IMR-90 (cell line): ENCODE results near the gene XPC. TPM values are rescaled to one million over a fixed set of nuclear protein-coding genes. Genes with fewer than 3 reads are reported as not detected.

Source experiments
- ATAC-seq: fragments of 200-7000 bp; cut with Tn5 transposase; 2 replicates; pipeline ENCODE4 v1.9.1; 2020; ENCODE audit warnings: low read depth, mild to moderate bottlenecking, moderate library complexity
- BruUV-seq: library from RNA; stranded (reverse); fragments of 400-500 nt; replicated peaks from 2 replicates; lab custom pipeline; 2021; lab: Mats Ljungman, UMichigan
- CTCF ChIA-PET: fragments of 300-600 bp; formaldehyde crosslinking; extraction: SDS; loops from one replicate; lab custom pipeline; 2021; ENCODE audit warnings: antibody characterized with exemption; lab: Yijun Ruan, JAX
- POLR2A ChIA-PET: fragments of 300-600 bp; sonication (Branson Sonifier 250); formaldehyde crosslinking; loops from one replicate; lab custom pipeline; 2022; ENCODE audit warnings: antibody characterized with exemption; ENCODE audit not compliant: unreplicated experiment; lab: Charles Lee
- DNase-seq: peaks from one replicate; pipeline ENCODE4 v3.0.0; 2013
- H2AFZ ChIP-seq: replicated peaks from 2 replicates; pipeline ENCODE3; 2013; ENCODE audit warnings: low read length, mild to moderate bottlenecking; ENCODE audit not compliant: poor library complexity
- H2AK5ac ChIP-seq: 2 replicates; pipeline ENCODE4 v1.6.1; 2013; ENCODE audit warnings: low read depth, low read length, inconsistent platforms
- H2AK9ac ChIP-seq: replicated peaks from 2 replicates; pipeline ENCODE3; 2013; ENCODE audit warnings: mild to moderate bottlenecking, low read depth, low read length, moderate library complexity; ENCODE audit not compliant: poor library complexity
- H2BK120ac ChIP-seq: 2 replicates; pipeline ENCODE4 v1.6.1; 2013; ENCODE audit warnings: low read depth, low read length, inconsistent platforms
- H2BK15ac ChIP-seq: 3 replicates; pipeline ENCODE4 v1.6.1; 2013; ENCODE audit warnings: low read depth, low read length, inconsistent platforms
- H2BK20ac ChIP-seq: 2 replicates; pipeline ENCODE4 v1.6.1; 2013; ENCODE audit warnings: low read depth, mild to moderate bottlenecking, inconsistent platforms, low read length, moderate library complexity
- H2BK5ac ChIP-seq: 2 replicates; pipeline ENCODE4 v1.6.1; 2013; ENCODE audit warnings: mild to moderate bottlenecking, low read depth, low read length, inconsistent platforms; ENCODE audit not compliant: poor library complexity, severe bottlenecking
- H3K14ac ChIP-seq: replicated peaks from 2 replicates; pipeline ENCODE4 v1.6.1; 2013; ENCODE audit warnings: low read depth, low read length, inconsistent platforms
- H3K18ac ChIP-seq: 2 replicates; pipeline ENCODE4 v1.6.1; 2013; ENCODE audit warnings: low read depth, low read length, control low read depth
- H3K23ac ChIP-seq: 2 replicates; pipeline ENCODE4 v1.6.1; 2013; ENCODE audit warnings: low read depth, low read length, inconsistent platforms
- H3K27ac ChIP-seq: 2 replicates; pipeline ENCODE4 v1.5.1; 2013; ENCODE audit warnings: mild to moderate bottlenecking, control low read depth, low read length; ENCODE audit not compliant: insufficient read depth
- H3K27me3 ChIP-seq: 2 replicates; pipeline ENCODE4 v1.6.1; 2013; ENCODE audit warnings: low read length; ENCODE audit not compliant: control insufficient read depth, insufficient read depth
- H3K36me3 ChIP-seq: 2 replicates; pipeline ENCODE4 v1.6.1; 2013; ENCODE audit warnings: low read length, mixed read lengths; ENCODE audit not compliant: control insufficient read depth, insufficient read depth
- H3K4ac ChIP-seq: 2 replicates; pipeline ENCODE4 v1.6.1; 2013; ENCODE audit warnings: low read depth, low read length, inconsistent platforms
- H3K4me1 ChIP-seq: 2 replicates; pipeline ENCODE4 v1.6.1; 2013; ENCODE audit warnings: low read length, mixed read lengths; ENCODE audit not compliant: control insufficient read depth, insufficient read depth
- H3K4me2 ChIP-seq: 2 replicates; pipeline ENCODE4 v1.6.1; 2013; ENCODE audit warnings: low read depth, mild to moderate bottlenecking, control low read depth, low read length, moderate library complexity
- H3K4me3 ChIP-seq: 2 replicates; pipeline ENCODE4 v1.5.1; 2013; ENCODE audit warnings: low read depth, mild to moderate bottlenecking, control low read depth, low read length, moderate library complexity; ENCODE audit not compliant: insufficient read depth
- H3K56ac ChIP-seq: 2 replicates; pipeline ENCODE4 v1.6.1; 2013; ENCODE audit warnings: low read length, inconsistent platforms; ENCODE audit not compliant: insufficient read depth; ENCODE audit errors: extremely low read depth
- H3K79me1 ChIP-seq, 2 experiments: 2 replicates each; pipeline ENCODE4 v1.6.1; 2013; ENCODE audit warnings: low read length in 2 of 2, inconsistent platforms in 1 of 2, low read depth in 1 of 2
- H3K9ac ChIP-seq: 2 replicates; pipeline ENCODE4 v1.6.1; 2013; ENCODE audit warnings: low read depth, low read length, control low read depth
- H3K9me1 ChIP-seq: 2 replicates; pipeline ENCODE4 v1.6.1; 2013; ENCODE audit warnings: low read length, inconsistent platforms; ENCODE audit not compliant: insufficient read depth
- H3K9me3 ChIP-seq: 2 replicates; pipeline ENCODE4 v1.6.1; 2013; ENCODE audit warnings: low read length; ENCODE audit not compliant: control insufficient read depth, insufficient read depth
- H4K20me1 ChIP-seq: 2 replicates; pipeline ENCODE4 v1.6.1; 2013; ENCODE audit warnings: low read length, inconsistent platforms; ENCODE audit not compliant: insufficient read depth
- H4K5ac ChIP-seq: 2 replicates; pipeline ENCODE4 v1.6.1; 2013; ENCODE audit warnings: mild to moderate bottlenecking, low read depth, low read length, control low read depth
- H4K8ac ChIP-seq, 2 experiments: 2 replicates each; pipeline ENCODE4 v1.6.1; 2013; ENCODE audit warnings: low read depth in 2 of 2, low read length in 2 of 2, control low read depth in 1 of 2, inconsistent platforms in 1 of 2
- H4K91ac ChIP-seq: 2 replicates; pipeline ENCODE4 v1.6.1; 2013; ENCODE audit warnings: low read depth, low read length, inconsistent platforms; ENCODE audit not compliant: insufficient read depth
- BHLHE40 ChIP-seq: fragments of 150-350 bp; IDR thresholded peaks from 2 replicates; pipeline ENCODE4 v1.6.1; 2016; ENCODE audit warnings: mild to moderate bottlenecking, low read depth, low read length
- CEBPB ChIP-seq: IDR thresholded peaks from 2 replicates; pipeline ENCODE4 v1.6.1; 2012; ENCODE audit warnings: low read depth, low read length, improper control_type of control experiment
- CHD1 ChIP-seq: IDR thresholded peaks from 2 replicates; pipeline ENCODE4 v1.6.1; 2012; ENCODE audit warnings: low read depth, low read length, improper control_type of control experiment
- FOS ChIP-seq: fragments of 150-350 bp; IDR thresholded peaks from 2 replicates; pipeline ENCODE4 v1.6.1; 2016; ENCODE audit warnings: low read depth, low read length
- MAFK ChIP-seq: IDR thresholded peaks from 2 replicates; pipeline ENCODE4 v1.6.1; 2012; ENCODE audit warnings: low read depth, low read length, improper control_type of control experiment
- MAZ ChIP-seq: IDR thresholded peaks from 2 replicates; pipeline ENCODE4 v1.6.1; 2012; ENCODE audit warnings: low read depth, mild to moderate bottlenecking, low read length, improper control_type of control experiment, moderate library complexity, borderline replicate concordance
- MXI1 ChIP-seq: IDR thresholded peaks from 2 replicates; pipeline ENCODE4 v1.6.1; 2012; ENCODE audit warnings: low read depth, mild to moderate bottlenecking, low read length, moderate library complexity, borderline replicate concordance
- NFE2L2 ChIP-seq: fragments of 150-350 bp; IDR thresholded peaks from 2 replicates; pipeline ENCODE4 v1.6.1; 2016; ENCODE audit warnings: low read depth, mild to moderate bottlenecking, low read length
- POLR2A ChIP-seq: IDR thresholded peaks from 2 replicates; pipeline ENCODE4 v1.6.1; 2012; ENCODE audit warnings: mild to moderate bottlenecking, low read depth, low read length
- RAD21 ChIP-seq: IDR thresholded peaks from 2 replicates; pipeline ENCODE4 v1.6.1; 2012; ENCODE audit warnings: low read length, improper control_type of control experiment
- RCOR1 ChIP-seq: IDR thresholded peaks from 2 replicates; pipeline ENCODE4 v1.6.1; 2012; ENCODE audit warnings: mild to moderate bottlenecking, low read length, improper control_type of control experiment; ENCODE audit not compliant: insufficient replicate concordance
- RFX5 ChIP-seq: IDR thresholded peaks from 2 replicates; pipeline ENCODE4 v1.8.0; 2012; ENCODE audit warnings: low read depth, mild to moderate bottlenecking, low read length, moderate library complexity
- SMC3 ChIP-seq: fragments of 150-350 bp; IDR thresholded peaks from 2 replicates; pipeline ENCODE4 v1.6.1; 2016; ENCODE audit warnings: low read depth, mild to moderate bottlenecking, antibody characterized with exemption, low read length, moderate library complexity
- WGBS, 2 experiments: methylation state at CpG; one replicate each; pipeline versions ENCODE4 v1.1.5 to v1.1.7; 2013; ENCODE audit warnings: missing lambda C conversion rate in 2 of 2; ENCODE audit not compliant: insufficient read length in 1 of 2; ENCODE audit errors: extremely low coverage in 2 of 2; 5-methylcytosine and 5-hydroxymethylcytosine counted together
- dilution Hi-C: fragments of 300-500 bp; cut with HindIII; formaldehyde crosslinking; loops from one replicate; pipeline ENCODE4 v1.14.3; 2018; ENCODE audit warnings: low sequenced_read_pairs; ENCODE audit not compliant: unreplicated experiment
- in situ Hi-C: fragments of 300-500 bp; cut with MboI; formaldehyde crosslinking; loops from 3 replicates; pipeline ENCODE4 v1.14.3; 2019; ENCODE audit warnings: low sequenced_read_pairs, inconsistent platforms, mixed read lengths
- intact Hi-C: fragments of 100-400 bp; cut with micrococcal nuclease; formaldehyde crosslinking; loops from 2 replicates; pipeline ENCODE4 v1.10.0; 2022
- polyA plus RNA-seq, 3 experiments: library from polyadenylated mRNA; depleted of rRNA; stranded (reverse); fragments of >200 nt; gene quantifications; 2 replicates each; pipeline ENCODE4 v1.2.3, GENCODE V29; 2012; ENCODE audit warnings: low replicate concordance in 1 of 3
- total RNA-seq: library from RNA; depleted of rRNA; stranded (reverse); fragments of >200 nt; gene quantifications from 2 replicates; pipeline ENCODE4 v1.2.3, GENCODE V29; 2012
- TF ChIP-seq, protein P1 (sequence below): conservative IDR thresholded peaks from 2 replicates; pipeline ENCODE4 v1.5.1; 2012; ENCODE audit warnings: mild to moderate bottlenecking, low read depth, low read length, improper control_type of control experiment
- TF ChIP-seq, protein P2 (sequence below): fragments of 150-350 bp; IDR thresholded peaks from 2 replicates; pipeline ENCODE4 v1.6.1; 2017; ENCODE audit warnings: mild to moderate bottlenecking, antibody characterized with exemption, low read length, low read depth
- TF ChIP-seq, protein P3 (sequence below): fragments of 150-350 bp; IDR thresholded peaks from 2 replicates; pipeline ENCODE4 v1.6.1; 2016; ENCODE audit warnings: low read depth, mild to moderate bottlenecking, low read length, moderate library complexity, borderline replicate concordance

Gene XPC
- total and polyA plus RNA-seq, 2 of the 4 experiments (the other 2 are of a cell fraction), result 30.9 to 48.8 TPM

DNA sequence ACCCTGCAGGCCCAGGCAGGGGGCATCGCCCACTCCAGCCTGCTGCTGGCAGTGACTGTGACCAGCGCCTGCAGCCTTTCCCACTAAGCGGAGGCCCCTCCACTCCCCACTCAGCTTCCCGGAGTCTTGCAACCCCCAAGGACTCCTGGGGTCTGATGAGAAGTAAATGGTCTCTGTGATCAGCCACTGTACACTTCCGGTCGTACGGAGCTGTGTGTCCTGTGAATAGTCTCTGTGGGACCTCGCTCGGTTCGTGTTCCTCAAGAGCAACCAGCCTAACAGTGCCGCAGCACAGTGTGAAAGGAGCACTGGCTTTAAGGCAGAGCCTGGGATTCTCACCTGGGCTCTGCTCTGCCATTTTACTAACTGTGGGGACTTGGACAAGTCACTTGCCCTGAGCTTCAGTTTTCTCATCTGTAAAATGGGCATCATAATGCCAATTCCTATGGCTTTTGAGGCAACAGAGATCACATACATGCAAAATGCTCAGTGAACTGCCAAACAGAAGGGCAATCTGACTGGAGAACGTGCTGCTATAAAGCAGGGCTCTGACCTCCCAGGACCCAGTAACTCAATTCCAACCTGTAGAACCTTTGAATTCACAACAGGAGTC is 26.8 kb downstream of the XPC start:
- no peak overlapping the region for H2AFZ ChIP-seq
- intact Hi-C loops (no loop called here), in situ Hi-C loops (no loop called here), dilution Hi-C loops (no loop called here)
- H2AK9ac ChIP-seq, result no peak overlapping the region
- no peak overlapping the region for H3K56ac ChIP-seq
- H4K5ac ChIP-seq, result no peak overlapping the region
- no TSS peak for BruUV-seq
- no peak overlapping the region for H3K9ac ChIP-seq
- H3K9me3 ChIP-seq, result no peaks in the 10 kb centered on the region
- no peak overlapping the region for H2BK120ac ChIP-seq
- H4K20me1 ChIP-seq, result no peaks in the 10 kb centered on the region
- H2BK5ac ChIP-seq, result no peak overlapping the region
- no peak overlapping the region for H4K8ac ChIP-seq
- H3K18ac ChIP-seq, result no peak overlapping the region
- WGBS, 2 experiments, result 100% methylated on average over 1 of the region's 12 CpGs; no CpG with 5 or more reads in 1 of the 2 experiments
- no peak overlapping the region for H3K4ac ChIP-seq
- no peak overlapping the region for H3K14ac ChIP-seq
- no peaks in the 10 kb centered on the region; the same call in 1 of the 2 replicates for H3K9me1 ChIP-seq
- POLR2A ChIA-PET, result no interaction called here
- no peak for DNase-seq
- H3K27ac ChIP-seq, result no peak overlapping the region
- H3K4me2 ChIP-seq, result no peak overlapping the region
- H4K91ac ChIP-seq, result no peak overlapping the region
- CTCF ChIA-PET, result no interaction called here
- no peak overlapping the region for H3K23ac ChIP-seq
- no peak overlapping the region for H2BK15ac ChIP-seq
- H3K79me1 ChIP-seq, result peaks cover 18 to 23% of the 10 kb centered on the region in 2 experiments
- H3K4me1 ChIP-seq, result no peaks in the 10 kb centered on the region
- H3K36me3 ChIP-seq, result peaks cover 63% of the 10 kb centered on the region
- H2BK20ac ChIP-seq, result no peak overlapping the region
- no peak overlapping the region for H2AK5ac ChIP-seq
- TF ChIP-seq, protein P1, sequence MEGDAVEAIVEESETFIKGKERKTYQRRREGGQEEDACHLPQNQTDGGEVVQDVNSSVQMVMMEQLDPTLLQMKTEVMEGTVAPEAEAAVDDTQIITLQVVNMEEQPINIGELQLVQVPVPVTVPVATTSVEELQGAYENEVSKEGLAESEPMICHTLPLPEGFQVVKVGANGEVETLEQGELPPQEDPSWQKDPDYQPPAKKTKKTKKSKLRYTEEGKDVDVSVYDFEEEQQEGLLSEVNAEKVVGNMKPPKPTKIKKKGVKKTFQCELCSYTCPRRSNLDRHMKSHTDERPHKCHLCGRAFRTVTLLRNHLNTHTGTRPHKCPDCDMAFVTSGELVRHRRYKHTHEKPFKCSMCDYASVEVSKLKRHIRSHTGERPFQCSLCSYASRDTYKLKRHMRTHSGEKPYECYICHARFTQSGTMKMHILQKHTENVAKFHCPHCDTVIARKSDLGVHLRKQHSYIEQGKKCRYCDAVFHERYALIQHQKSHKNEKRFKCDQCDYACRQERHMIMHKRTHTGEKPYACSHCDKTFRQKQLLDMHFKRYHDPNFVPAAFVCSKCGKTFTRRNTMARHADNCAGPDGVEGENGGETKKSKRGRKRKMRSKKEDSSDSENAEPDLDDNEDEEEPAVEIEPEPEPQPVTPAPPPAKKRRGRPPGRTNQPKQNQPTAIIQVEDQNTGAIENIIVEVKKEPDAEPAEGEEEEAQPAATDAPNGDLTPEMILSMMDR, result no peak
- TF ChIP-seq FOS, result no peak
- TF ChIP-seq POLR2A, result no peak
- no peak for TF ChIP-seq RFX5
- no peak for TF ChIP-seq BHLHE40
- TF ChIP-seq RCOR1, result no peak
- TF ChIP-seq SMC3, result no peak
- no peak for TF ChIP-seq CEBPB
- TF ChIP-seq, protein P2, sequence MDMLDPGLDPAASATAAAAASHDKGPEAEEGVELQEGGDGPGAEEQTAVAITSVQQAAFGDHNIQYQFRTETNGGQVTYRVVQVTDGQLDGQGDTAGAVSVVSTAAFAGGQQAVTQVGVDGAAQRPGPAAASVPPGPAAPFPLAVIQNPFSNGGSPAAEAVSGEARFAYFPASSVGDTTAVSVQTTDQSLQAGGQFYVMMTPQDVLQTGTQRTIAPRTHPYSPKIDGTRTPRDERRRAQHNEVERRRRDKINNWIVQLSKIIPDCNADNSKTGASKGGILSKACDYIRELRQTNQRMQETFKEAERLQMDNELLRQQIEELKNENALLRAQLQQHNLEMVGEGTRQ, result no peak
- TF ChIP-seq MAFK, result no peak
- no peak for TF ChIP-seq MAZ
- no peak for TF ChIP-seq MXI1
- TF ChIP-seq, protein P3, sequence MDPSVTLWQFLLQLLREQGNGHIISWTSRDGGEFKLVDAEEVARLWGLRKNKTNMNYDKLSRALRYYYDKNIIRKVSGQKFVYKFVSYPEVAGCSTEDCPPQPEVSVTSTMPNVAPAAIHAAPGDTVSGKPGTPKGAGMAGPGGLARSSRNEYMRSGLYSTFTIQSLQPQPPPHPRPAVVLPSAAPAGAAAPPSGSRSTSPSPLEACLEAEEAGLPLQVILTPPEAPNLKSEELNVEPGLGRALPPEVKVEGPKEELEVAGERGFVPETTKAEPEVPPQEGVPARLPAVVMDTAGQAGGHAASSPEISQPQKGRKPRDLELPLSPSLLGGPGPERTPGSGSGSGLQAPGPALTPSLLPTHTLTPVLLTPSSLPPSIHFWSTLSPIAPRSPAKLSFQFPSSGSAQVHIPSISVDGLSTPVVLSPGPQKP, result no peak
- no peak for TF ChIP-seq NFE2L2
- no peak for TF ChIP-seq CHD1
- TF ChIP-seq RAD21, result no peak
- no peaks in the 10 kb centered on the region for H3K27me3 ChIP-seq
- no peak overlapping the region for H3K4me3 ChIP-seq
- ATAC-seq, result no peak
